PFSK-1 (cell line): ENCODE data around the gene HUS1B.

Source experiments
- FOXP2 ChIP-seq: optimal IDR thresholded peaks from 2 replicates; pipeline ENCODE3; 2011; ENCODE audit warnings: borderline replicate concordance, control low read depth, inconsistent platforms; ENCODE audit not compliant: insufficient read depth; ENCODE audit errors: extremely low read length, extremely low read depth
- POLR2AphosphoS5 ChIP-seq: IDR thresholded peaks from 2 replicates; pipeline ENCODE4 v1.6.1; 2012; ENCODE audit warnings: low read depth, mild to moderate bottlenecking, control low read depth, low read length, moderate library complexity
- REST ChIP-seq, 2 experiments: IDR thresholded peaks; 2 replicates each; pipeline versions ENCODE4 v1.6.1 to v1.8.0; 2011 to 2012; ENCODE audit warnings: low read depth in 2 of 2, low read length in 2 of 2, control low read depth in 1 of 2, inconsistent platforms in 1 of 2, mild to moderate bottlenecking in 1 of 2, moderate library complexity in 1 of 2; ENCODE audit not compliant: insufficient read depth in 1 of 2
- SIN3A ChIP-seq: IDR thresholded peaks from 2 replicates; pipeline ENCODE4 v1.6.1; 2012; ENCODE audit warnings: mild to moderate bottlenecking, low read length, moderate library complexity, borderline replicate concordance; ENCODE audit not compliant: insufficient read depth
- TAF1 ChIP-seq: IDR thresholded peaks from 2 replicates; pipeline ENCODE4 v1.6.1; 2012; ENCODE audit warnings: low read length, control low read depth, borderline replicate concordance; ENCODE audit not compliant: insufficient read depth

HUS1B gene

GRCh38 chr6:692858-693722 lies 36.2 kb upstream of the HUS1B start, which contains the start of gene EXOC2:
EXOC2 (minus strand) TSS chr6:693139; CDS start chr6:637818, 55,321 bp downstream.
- peak; percentile 83; the same call in 1 of the 2 replicates for TF ChIP-seq TAF1
- peak; percentile 85 for TF ChIP-seq POLR2AphosphoS5
- TF ChIP-seq SIN3A = peak; percentile 88; the same call in 1 of the 2 replicates
- peak in 1 of 2 experiments; percentile 48; a peak in 1 of 4 replicates for TF ChIP-seq REST (IDR thresholded peaks at IDR 0.05; ENCODE audit: insufficient read depth in 1 of 2, low read depth in 2 of 2, low read length in 2 of 2)
- TF ChIP-seq FOXP2 = peak; percentile 87

GRCh38 chr6:692356-692851 lies 35.5 kb upstream of the HUS1B start:
- no peak for TF ChIP-seq TAF1
- no peak for TF ChIP-seq SIN3A
- TF ChIP-seq POLR2AphosphoS5 = no peak
- no peak for TF ChIP-seq FOXP2

GRCh38 chr6:689223-689622 lies 32.3 kb upstream of the HUS1B start:
- TF ChIP-seq POLR2AphosphoS5 (no peak), TAF1 (no peak), REST (IDR thresholded peaks at IDR 0.05; ENCODE audit: insufficient read depth in 1 of 2, low read depth in 2 of 2, low read length in 2 of 2) (no peak), SIN3A (no peak), FOXP2 (no peak)

GRCh38 chr6:686497-686896 lies 29.6 kb upstream of the HUS1B start:
- TF ChIP-seq POLR2AphosphoS5 (no peak), SIN3A (no peak), FOXP2 (no peak), TAF1 (no peak), REST (IDR thresholded peaks at IDR 0.05; ENCODE audit: insufficient read depth in 1 of 2, low read depth in 2 of 2, low read length in 2 of 2) (no peak)

GRCh38 chr6:684831-685636 lies 28.1 kb upstream of the HUS1B start:
- no peak for TF ChIP-seq FOXP2
- TF ChIP-seq REST (IDR thresholded peaks at IDR 0.05; ENCODE audit: insufficient read depth in 1 of 2, low read depth in 2 of 2, low read length in 2 of 2) = no peak
- no peak for TF ChIP-seq POLR2AphosphoS5
- no peak for TF ChIP-seq SIN3A
- no peak for TF ChIP-seq TAF1
